Uterus (tissue), 4 donors: ENCODE measurements around the gene MTHFD2L. TPM values are rescaled to one million over a fixed set of nuclear protein-coding genes. Genes with fewer than 3 reads are reported as not detected.
"Not testable (repeated sequence)": the region's sequence is repeated elsewhere in the genome, so short reads cannot be mapped to it uniquely, and the experiment has no call there.

Source experiments
- DNase-seq, 2 donors: peaks; one replicate each; pipeline ENCODE4 v3.0.0-alpha.2; 2019 to 2020
- H3K27ac ChIP-seq, 2 donors: fragments of 200-600 bp; sonication (generic); 1 replicate in 1 of 2; 2 replicates in 1 of 2; pipeline ENCODE4 v1.5.1; 2016 to 2018
- H3K27me3 ChIP-seq, 2 donors: fragments of 200-600 bp; sonication (generic); one replicate each; pipeline ENCODE4 v1.5.1; 2018 to 2019; ENCODE audit warnings: control low read depth in 1 of 2
- H3K36me3 ChIP-seq, 2 donors: fragments of 200-600 bp; sonication (generic); one replicate each; pipeline ENCODE4 v1.5.1; 2019; ENCODE audit warnings: control low read depth in 1 of 2
- H3K4me1 ChIP-seq, 2 donors: fragments of 200-600 bp; sonication (generic); one replicate each; pipeline ENCODE4 v1.5.1; 2018 to 2019; ENCODE audit warnings: control low read depth in 1 of 2
- H3K4me3 ChIP-seq, 2 donors: fragments of 200-600 bp; sonication (generic); 1 replicate in 1 of 2; 2 replicates in 1 of 2; pipeline ENCODE4 v1.5.1; 2018 to 2019; ENCODE audit warnings: mild to moderate bottlenecking in 1 of 2
- H3K9me3 ChIP-seq, 2 donors: fragments of 200-600 bp; sonication (generic); one replicate each; pipeline ENCODE4 v1.5.1; 2019; ENCODE audit warnings: control low read depth in 1 of 2
- POLR2A ChIP-seq, 2 donors: fragments of 450-650 bp; IDR thresholded peaks; one replicate each; pipeline ENCODE4 v1.6.1; 2016; ENCODE audit warnings: antibody characterized with exemption in 2 of 2, mild to moderate bottlenecking in 1 of 2, moderate library complexity in 1 of 2
- intact Hi-C: fragments of 100-400 bp; cut with DNase I; formaldehyde crosslinking; loops from one replicate; pipeline ENCODE4 v1.15.1; 2023; ENCODE audit warnings: low total_unique reads
- total RNA-seq, 4 donors: library from RNA; depleted of rRNA in 3 of 4; stranded (reverse); fragments of >200 nt in 3 of 4; gene quantifications; one replicate each; pipeline versions ENCODE4 v1.1.0 to v1.2.4, GENCODE V29; 2014 to 2023
- TF ChIP-seq, protein P1 (sequence below), 4 experiments: fragments of 200-600 bp in 2 of 4; fragments of 450-650 bp in 2 of 4; sonication (generic) in 2 of 4; IDR thresholded peaks; one replicate each; pipeline ENCODE4 v1.5.1; 2016 to 2019; ENCODE audit warnings: antibody characterized with exemption in 4 of 4, mild to moderate bottlenecking in 2 of 4, moderate library complexity in 1 of 4
- donor health status: DM: yes; HTN: yes; CAD: no.

Gene MTHFD2L
- total RNA-seq, 4 donors from 2014 or later: 2.4 to 32.5 (median 12.9) TPM

DNA sequence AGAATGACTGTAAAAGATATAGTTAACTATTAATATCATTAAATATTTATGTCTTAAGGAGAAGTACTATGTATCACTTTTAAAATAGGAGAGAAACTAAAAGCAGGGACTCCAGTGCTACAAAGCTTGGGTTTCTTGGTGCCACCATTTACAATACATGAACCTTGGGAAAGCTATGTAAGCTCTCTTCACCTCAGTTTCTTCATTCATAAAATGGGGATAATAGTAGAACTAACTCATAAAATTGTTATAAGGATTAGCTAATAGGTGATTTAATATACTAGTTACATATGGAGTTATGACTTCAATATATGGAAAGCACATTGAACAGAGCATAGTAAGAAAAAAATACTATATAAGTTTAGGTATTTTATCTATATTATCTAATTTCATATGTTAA lies 174.0 kb downstream of the MTHFD2L start:
- Histone ChIP-seq H3K4me1 (no peaks in the 10 kb centered on the region), H3K36me3 (no peaks in the 10 kb centered on the region), H3K27me3 (no peaks in the 10 kb centered on the region), H3K4me3 (no peak overlapping the region), H3K27ac (no peak overlapping the region), H3K9me3 (no peaks in the 10 kb centered on the region)
- intact Hi-C loops: no loop called here
- no peak for DNase-seq
- TF ChIP-seq POLR2A (IDR thresholded peaks at IDR 0.05): no peak
- TF ChIP-seq, protein P1, sequence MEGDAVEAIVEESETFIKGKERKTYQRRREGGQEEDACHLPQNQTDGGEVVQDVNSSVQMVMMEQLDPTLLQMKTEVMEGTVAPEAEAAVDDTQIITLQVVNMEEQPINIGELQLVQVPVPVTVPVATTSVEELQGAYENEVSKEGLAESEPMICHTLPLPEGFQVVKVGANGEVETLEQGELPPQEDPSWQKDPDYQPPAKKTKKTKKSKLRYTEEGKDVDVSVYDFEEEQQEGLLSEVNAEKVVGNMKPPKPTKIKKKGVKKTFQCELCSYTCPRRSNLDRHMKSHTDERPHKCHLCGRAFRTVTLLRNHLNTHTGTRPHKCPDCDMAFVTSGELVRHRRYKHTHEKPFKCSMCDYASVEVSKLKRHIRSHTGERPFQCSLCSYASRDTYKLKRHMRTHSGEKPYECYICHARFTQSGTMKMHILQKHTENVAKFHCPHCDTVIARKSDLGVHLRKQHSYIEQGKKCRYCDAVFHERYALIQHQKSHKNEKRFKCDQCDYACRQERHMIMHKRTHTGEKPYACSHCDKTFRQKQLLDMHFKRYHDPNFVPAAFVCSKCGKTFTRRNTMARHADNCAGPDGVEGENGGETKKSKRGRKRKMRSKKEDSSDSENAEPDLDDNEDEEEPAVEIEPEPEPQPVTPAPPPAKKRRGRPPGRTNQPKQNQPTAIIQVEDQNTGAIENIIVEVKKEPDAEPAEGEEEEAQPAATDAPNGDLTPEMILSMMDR (IDR thresholded peaks at IDR 0.05): no peak

DNA sequence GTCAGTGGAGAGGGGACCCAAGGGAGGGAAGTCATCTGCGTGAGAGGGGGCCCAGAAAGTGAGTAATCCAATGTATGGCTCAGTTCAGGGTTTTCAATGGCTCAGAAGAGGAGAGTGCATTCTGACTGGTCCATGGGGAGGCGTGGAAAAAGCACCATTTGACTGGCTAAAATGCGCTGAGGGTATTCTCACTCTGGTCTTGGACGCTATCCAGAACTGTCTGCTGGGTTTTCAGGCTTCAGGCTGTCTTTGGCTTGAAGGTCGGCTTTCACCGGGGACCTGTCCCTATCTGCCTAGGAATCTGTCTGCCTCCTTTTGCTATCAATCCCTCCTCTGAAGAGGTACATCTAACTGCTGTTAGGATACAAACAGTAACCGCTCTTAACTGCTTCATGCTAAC lies 176.7 kb downstream of the MTHFD2L start:
- no peak for DNase-seq
- H3K27me3 ChIP-seq: no peaks in the 10 kb centered on the region
- no peaks in the 10 kb centered on the region for H3K36me3 ChIP-seq
- intact Hi-C loops: no loop called here
- no peak for TF ChIP-seq POLR2A (IDR thresholded peaks at IDR 0.05)
- TF ChIP-seq, protein P1 (IDR thresholded peaks at IDR 0.05): no peak
- no peak overlapping the region for H3K4me3 ChIP-seq
- H3K27ac ChIP-seq: no peak overlapping the region
- H3K4me1 ChIP-seq: no peaks in the 10 kb centered on the region
- no peaks in the 10 kb centered on the region for H3K9me3 ChIP-seq

DNA sequence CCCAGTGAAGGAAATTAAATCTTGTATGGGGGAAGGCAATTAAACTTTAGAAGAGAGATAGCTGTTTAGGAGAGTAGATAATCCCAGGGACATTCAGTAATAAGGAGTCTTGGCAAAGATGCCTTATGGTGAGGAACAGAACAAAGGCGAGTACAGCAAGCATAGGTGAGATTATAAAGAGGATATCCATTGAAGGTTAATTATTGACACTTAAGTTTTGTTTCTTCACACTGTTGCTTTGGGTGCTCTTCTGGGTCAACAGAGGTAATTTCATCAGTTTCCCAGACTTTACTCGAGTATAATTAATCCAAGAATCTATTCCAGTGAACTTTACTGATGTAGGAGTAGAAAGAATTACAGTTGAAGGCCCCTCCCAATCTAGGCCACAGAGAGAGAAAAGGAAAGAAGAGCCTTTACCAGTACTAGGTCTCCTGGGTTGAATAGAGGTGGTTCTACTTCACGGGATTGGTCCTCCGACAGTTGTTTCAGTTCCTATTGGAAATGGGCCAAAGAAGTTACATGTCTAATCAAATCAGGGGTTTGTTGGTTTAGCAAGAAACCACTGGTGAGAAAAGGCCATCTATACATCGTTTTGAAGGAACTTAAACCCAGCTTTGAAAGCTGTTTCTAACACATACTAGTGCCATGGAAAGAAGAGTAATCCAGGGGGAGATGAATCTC lies 177.6 kb downstream of the MTHFD2L start:
- H3K4me3 ChIP-seq: no peak overlapping the region
- H3K27ac ChIP-seq: no peak overlapping the region
- H3K36me3 ChIP-seq: no peaks in the 10 kb centered on the region
- intact Hi-C loops: no loop called here
- H3K27me3 ChIP-seq: no peaks in the 10 kb centered on the region
- no peaks in the 10 kb centered on the region for H3K9me3 ChIP-seq
- no peak for DNase-seq
- no peaks in the 10 kb centered on the region for H3K4me1 ChIP-seq
- no peak for TF ChIP-seq POLR2A (IDR thresholded peaks at IDR 0.05)
- TF ChIP-seq, protein P1 (IDR thresholded peaks at IDR 0.05): no peak

DNA sequence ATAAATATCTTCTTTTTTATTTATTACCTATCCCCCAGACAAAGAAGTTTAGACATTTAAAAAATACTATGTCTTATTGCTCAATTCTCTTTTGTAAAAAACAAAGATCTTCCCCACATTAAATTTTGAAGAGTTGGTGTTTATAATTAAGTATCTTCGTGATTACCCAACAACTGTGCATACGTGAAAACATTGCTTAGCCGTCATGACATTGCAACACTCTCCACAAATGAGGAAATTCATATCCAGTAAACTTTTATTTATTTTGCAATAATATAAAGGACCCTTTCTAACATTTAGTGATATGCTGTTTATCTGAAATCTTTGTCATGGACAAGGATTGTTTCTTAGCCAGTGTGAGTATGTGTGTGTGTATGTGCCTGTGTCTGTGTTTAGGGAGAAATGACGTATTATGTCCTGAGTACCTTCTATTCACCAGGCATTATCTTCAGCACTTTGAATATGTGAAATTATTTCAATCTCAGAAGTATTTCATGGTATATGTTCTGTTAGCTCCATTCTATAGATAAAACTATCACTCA lies 180.9 kb downstream of the MTHFD2L start:
- H3K4me3 ChIP-seq: no peak overlapping the region
- H3K27ac ChIP-seq: no peak overlapping the region
- H3K36me3 ChIP-seq: no peaks in the 10 kb centered on the region
- intact Hi-C loops: no loop called here
- H3K9me3 ChIP-seq: no peaks in the 10 kb centered on the region
- TF ChIP-seq, protein P1 (IDR thresholded peaks at IDR 0.05): no peak
- no peak for TF ChIP-seq POLR2A (IDR thresholded peaks at IDR 0.05)
- no peaks in the 10 kb centered on the region for H3K27me3 ChIP-seq
- H3K4me1 ChIP-seq: no peaks in the 10 kb centered on the region
- DNase-seq: no peak

DNA sequence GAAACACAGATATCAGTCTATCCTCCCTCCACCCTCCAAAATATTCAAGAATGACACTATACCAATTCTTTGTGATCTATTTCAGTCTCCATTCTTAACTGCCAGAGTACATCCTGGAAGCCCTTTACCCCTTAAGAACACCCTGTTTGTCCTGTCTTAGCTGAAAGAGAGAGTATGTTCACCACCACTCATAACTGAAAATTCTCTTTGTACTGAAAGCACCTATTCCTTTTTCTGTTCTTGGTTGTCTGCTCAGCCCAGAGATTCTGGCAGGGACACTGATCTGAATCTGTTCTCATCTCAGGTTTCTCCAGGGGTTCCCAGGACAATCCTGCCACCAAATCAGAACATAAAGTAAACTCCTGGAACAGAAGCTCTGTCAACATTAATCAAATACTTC lies 181.6 kb downstream of the MTHFD2L start:
- Histone ChIP-seq H3K4me1 (no peaks in the 10 kb centered on the region), H3K27me3 (no peaks in the 10 kb centered on the region), H3K36me3 (no peaks in the 10 kb centered on the region), H3K9me3 (peaks cover 0 to 3% of the 10 kb centered on the region in 2 donors), H3K4me3 (no peak overlapping the region), H3K27ac (no peak overlapping the region)
- DNase-seq: no peak
- TF ChIP-seq, protein P1 (IDR thresholded peaks at IDR 0.05): no peak
- no peak for TF ChIP-seq POLR2A (IDR thresholded peaks at IDR 0.05)
- intact Hi-C loops: no loop called here

DNA sequence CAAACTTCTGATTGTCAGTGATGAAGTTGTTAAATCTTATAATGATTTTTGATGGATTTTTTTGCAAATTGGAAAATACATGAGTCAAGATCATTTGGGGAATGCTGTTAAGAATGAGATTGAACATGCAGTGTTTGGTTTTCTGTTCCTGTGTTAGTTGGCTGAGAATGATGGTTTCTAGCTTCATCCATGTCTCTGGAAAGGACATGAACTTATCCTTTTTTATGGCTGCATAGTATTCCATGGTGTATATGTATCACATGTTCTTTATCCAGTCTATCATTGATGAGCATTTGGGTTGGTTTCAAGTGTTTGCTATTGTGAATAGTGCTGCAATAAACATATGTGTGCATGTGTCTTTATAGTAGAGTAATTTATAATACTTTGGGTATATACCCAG lies 182.5 kb downstream of the MTHFD2L start:
- H3K27me3 ChIP-seq, intact Hi-C loops, H3K4me1 ChIP-seq, H3K36me3 ChIP-seq, H3K27ac ChIP-seq, DNase-seq, H3K9me3 ChIP-seq, H3K4me3 ChIP-seq: not testable (repeated sequence)
